Lower leg skin (tissue), 4 donors: ENCODE results near the gene MYH9. TPM values are rescaled to one million over a fixed set of nuclear protein-coding genes. Genes with fewer than 3 reads are reported as not detected.

Experiments
- DNase-seq, 2 donors: peaks; one replicate each; pipeline ENCODE4 v3.0.0-alpha.2; 2019; ENCODE audit warnings: low spot score in 2 of 2
- H3K4me3 ChIP-seq: fragments of 200-600 bp; sonication (generic); 2 replicates; pipeline ENCODE4 v1.5.1; 2017; ENCODE audit warnings: mild to moderate bottlenecking, low read depth; ENCODE audit not compliant: poor library complexity, severe bottlenecking
- CTCF ChIP-seq, 3 donors: fragments of 450-650 bp; IDR thresholded peaks; one replicate each; pipeline ENCODE4 v1.5.1; 2016; ENCODE audit warnings: antibody characterized with exemption in 3 of 3, mild to moderate bottlenecking in 3 of 3, moderate library complexity in 2 of 3
- POLR2A ChIP-seq, 2 donors: fragments of 450-650 bp; IDR thresholded peaks; one replicate each; pipeline ENCODE4 v1.6.1; 2016 to 2017; ENCODE audit warnings: antibody characterized with exemption in 2 of 2, mild to moderate bottlenecking in 1 of 2, moderate library complexity in 1 of 2
- WGBS, 2 donors: methylation state at CpG; one replicate each; pipeline ENCODE4 v1.1.5; 2018; 5-methylcytosine and 5-hydroxymethylcytosine counted together
- intact Hi-C: fragments of 100-400 bp; cut with DNase I; formaldehyde crosslinking; loops from one replicate; pipeline ENCODE4 v1.15.0; 2023; ENCODE audit warnings: low total_unique reads
- total RNA-seq, 4 donors: library from RNA; depleted of rRNA; stranded (reverse); fragments of >200 nt; gene quantifications; one replicate each; pipeline ENCODE4 v1.1.0, GENCODE V29; 2016

The MYH9 gene
- total RNA-seq, 4 donors from 2014 or later, result 258 to 335 (median 307) TPM

DNA sequence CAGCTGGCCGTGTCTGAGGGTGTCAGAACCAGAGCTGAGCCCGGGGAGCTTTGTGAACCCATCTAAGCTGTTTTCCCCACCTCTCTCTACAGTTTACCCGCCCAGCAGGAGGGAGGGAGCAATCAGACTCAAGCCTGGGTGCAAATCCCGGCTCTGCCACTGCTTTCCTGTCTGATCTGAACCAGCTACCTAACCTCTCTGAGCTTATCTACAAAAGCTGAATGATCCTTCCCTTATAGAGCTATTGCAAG lies 148.7 kb downstream of the MYH9 start:
- intact Hi-C loops, result loop anchor here (10.0 kb wide), 1 partner anchor 54 kb away; no protein-coding TSS in a partner anchor
- peak overlapping the region; percentile 60 for H3K4me3 ChIP-seq
- 1 to 2% methylated on average over 4 of the region's 4 CpGs for WGBS, 2 donors
- TF ChIP-seq CTCF (IDR thresholded peaks at IDR 0.05) (no peak), POLR2A (IDR thresholded peaks at IDR 0.05) (no peak)
- DNase-seq, result no peak

GRCh38 chr22:36238373-36239149 lies 149.2 kb downstream of the MYH9 start:
- DNase-seq, result peak in 1 of 2 donors; percentile 86
- intact Hi-C loops, result loop anchor here (10.0 kb wide), 1 partner anchor 54 kb away; no protein-coding TSS in a partner anchor
- peak overlapping the region; percentile 60 for H3K4me3 ChIP-seq
- TF ChIP-seq POLR2A (IDR thresholded peaks at IDR 0.05) (no peak), CTCF (IDR thresholded peaks at IDR 0.05) (no peak)
- 0 to 2% methylated on average over 5 of the region's 5 CpGs for WGBS, 2 donors

DNA sequence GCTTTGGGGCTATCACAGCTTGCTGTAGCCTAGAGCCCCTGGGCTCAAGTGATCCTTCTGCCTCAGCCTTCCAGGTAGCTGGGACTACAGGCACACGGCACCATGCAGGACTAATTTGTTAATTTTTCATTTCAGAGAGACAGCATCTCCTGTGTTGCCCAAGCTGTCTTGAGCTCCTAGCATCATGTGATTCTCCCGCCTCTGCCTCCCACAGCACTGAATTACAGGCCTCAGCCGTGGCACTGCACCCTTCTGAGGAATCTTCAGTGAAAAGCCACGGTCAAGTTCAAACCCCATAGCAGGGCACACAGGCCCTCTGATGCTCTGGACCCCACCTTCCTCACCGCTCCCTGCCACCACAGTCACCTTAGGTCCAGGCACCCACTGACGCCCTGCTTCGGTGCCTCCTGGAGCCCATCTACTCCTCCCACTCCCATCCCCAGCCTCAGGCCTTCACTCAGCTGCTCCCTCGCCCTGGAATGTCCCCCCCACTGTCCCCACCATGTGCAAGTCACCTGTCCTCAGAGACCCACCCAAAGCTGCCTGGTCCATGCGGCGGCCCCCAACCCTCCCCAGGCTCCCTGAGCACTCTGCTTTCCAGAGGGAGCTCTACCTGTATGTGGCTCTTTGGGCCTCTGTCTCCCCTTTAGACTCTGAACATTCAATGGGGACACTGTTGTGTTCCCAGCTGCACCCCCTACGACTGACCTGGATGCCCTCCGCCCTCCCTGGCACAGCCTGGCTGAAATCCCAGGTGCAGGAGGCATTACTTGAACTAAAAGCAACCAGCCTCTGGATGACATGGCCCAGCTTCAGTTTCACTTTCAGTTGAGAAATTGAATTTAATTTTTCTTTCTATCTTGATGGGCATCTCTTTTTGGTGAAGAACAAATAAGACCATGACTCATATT lies 150.1 kb downstream of the MYH9 start:
- WGBS, 2 donors, result 55 to 56% methylated on average over 12 of the region's 12 CpGs
- no peak overlapping the region for H3K4me3 ChIP-seq
- DNase-seq, result peak in 1 of 2 donors; percentile 86
- intact Hi-C loops, result loop anchor here (10.0 kb wide), 1 partner anchor 53 kb away; no protein-coding TSS in a partner anchor
- TF ChIP-seq CTCF (IDR thresholded peaks at IDR 0.05), result no peak
- TF ChIP-seq POLR2A (IDR thresholded peaks at IDR 0.05), result no peak

DNA sequence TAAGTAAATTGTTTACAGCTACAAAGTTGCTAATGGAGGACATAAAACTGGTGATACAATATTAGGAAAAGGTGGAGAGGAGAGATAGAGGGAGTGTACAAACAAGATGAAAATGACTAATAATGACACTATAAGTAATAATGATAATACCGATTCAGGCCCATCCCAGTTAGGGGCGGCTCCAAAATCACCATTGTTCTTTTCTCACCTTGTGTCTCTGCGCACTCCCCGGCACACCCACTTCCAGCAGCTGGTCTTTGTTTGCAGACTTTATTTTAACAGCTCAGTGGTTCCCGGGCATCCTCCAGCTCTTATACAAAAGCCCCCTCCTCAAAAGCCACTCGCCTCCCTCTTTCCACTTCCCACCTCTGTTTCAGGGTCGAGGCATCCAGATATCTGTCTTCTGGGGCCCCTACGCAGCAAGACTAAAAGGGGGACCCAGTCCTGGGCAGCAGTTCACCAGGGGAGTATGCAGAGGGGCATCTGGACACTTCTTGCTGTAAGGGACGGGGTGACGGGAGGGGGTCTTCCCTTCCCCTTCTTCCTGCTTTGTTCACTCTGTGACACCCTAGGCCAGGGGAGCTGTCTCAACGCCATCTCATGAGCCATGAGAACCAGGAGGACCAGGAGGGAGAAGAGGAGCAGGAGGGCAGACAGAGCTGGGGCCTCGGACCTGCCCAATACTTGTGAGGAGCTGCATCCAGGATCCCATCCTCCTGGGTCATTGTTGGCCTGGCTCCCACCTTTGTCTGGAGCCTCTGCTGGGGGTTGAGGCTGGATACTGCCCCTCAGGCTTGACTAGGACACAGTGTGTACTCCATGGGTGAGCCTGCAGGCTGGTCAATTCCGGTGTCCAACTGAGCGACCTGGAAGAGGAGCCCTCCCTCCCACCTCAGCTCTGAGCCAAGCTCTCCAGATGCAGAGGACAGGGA lies 151.1 kb downstream of the MYH9 start:
- intact Hi-C loops, result loop anchor here (10.0 kb wide), 1 partner anchor 52 kb away; no protein-coding TSS in a partner anchor
- TF ChIP-seq CTCF (IDR thresholded peaks at IDR 0.05), result no peak
- no peak for TF ChIP-seq POLR2A (IDR thresholded peaks at IDR 0.05)
- WGBS, 2 donors, result 87 to 91% methylated on average over 14 of the region's 14 CpGs
- no peak overlapping the region for H3K4me3 ChIP-seq
- DNase-seq, result peak in 1 of 2 donors; percentile 80

DNA sequence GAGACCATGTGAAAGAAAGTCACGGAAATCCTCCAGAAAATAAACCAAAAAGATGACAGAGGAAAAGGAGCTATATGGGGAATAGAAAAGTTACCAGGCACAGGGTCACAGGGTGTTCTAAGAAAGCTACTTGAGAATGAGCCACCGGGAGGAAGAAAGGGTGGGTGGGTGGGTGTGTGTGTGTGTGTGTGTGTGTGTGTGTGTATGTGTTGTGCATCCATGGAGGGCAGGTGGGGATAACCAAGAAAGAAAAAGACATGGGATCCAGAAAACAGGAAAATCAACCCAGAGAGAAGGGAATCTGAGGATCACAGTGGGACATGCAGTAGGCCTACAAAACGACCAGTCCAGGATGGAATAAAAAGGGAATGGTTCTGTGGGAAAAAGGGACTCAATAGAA lies 152.2 kb downstream of the MYH9 start:
- TF ChIP-seq POLR2A (IDR thresholded peaks at IDR 0.05), result no peak
- TF ChIP-seq CTCF (IDR thresholded peaks at IDR 0.05), result no peak
- 82 to 92% methylated on average over 3 of the region's 3 CpGs for WGBS, 2 donors
- DNase-seq, result no peak
- H3K4me3 ChIP-seq, result no peak overlapping the region
- intact Hi-C loops, result loop anchor here (10.0 kb wide), 1 partner anchor 51 kb away; no protein-coding TSS in a partner anchor
